GM18858 (cell line): ENCODE data around the gene NR5A2.
"Not testable (repeated sequence)": the region's sequence is repeated elsewhere in the genome, so short reads cannot be mapped to it uniquely, and the experiment has no call there.

Experiments
- ATAC-seq: cut with Tn5 transposase; IDR thresholded peaks from one replicate; pipeline ENCODE4 v1.9.1; 2021; ENCODE audit not compliant: unreplicated experiment

NR5A2 gene

DNA sequence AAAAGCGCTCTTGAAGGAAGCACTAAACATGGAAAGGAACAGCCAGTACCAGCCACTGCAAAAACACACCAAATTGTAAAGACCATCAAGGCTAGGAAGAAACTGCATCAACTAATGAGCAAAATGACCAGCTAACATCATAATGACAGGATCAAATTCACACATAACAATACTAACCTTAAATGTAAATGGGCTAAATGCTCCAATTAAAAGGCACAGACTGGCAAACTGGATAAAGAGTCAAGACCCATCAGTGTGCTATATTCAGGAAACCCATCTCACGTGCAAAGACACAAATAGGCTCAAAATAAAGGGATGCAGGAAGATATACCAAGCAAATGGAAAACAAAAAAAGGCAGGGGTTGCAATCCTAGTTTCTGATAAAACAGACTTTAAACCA is 159.8 kb downstream of the NR5A2 start:
- not testable (repeated sequence) for ATAC-seq

- ATAC-seq = no peak
Observed at GRCh38 chr1:200191993-200192392, 164.5 kb downstream of the NR5A2 start.

DNA sequence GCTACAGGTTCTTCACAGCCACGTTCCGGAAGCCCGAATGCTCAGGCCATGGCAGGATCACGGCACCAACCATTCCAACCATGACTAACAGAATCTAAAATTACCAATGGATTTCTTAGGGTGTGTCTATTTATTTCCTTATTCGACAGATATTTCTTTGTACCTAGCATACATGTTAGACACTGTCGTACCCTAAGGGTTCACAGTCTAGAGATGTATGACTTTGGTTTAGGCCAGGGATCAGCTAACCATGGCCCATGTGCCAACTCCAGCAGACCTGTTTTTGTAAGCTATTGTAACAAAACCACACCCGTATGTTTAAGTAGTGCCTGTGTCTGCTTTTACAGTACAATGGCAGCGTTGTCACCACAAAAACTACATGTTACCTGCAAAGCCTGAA is 167.0 kb downstream of the NR5A2 start:
- no peak for ATAC-seq

- no peak for ATAC-seq
Observed at GRCh38 chr1:200198236-200198635, 170.7 kb downstream of the NR5A2 start.

GRCh38 chr1:200205216-200205995 is 177.9 kb downstream of the NR5A2 start:
- no peak for ATAC-seq

GRCh38 chr1:200206340-200206739 is 178.8 kb downstream of the NR5A2 start:
- no peak for ATAC-seq

- no peak for ATAC-seq
Observed at GRCh38 chr1:200206761-200207160, 179.3 kb downstream of the NR5A2 start.

GRCh38 chr1:200207711-200208126 is 180.2 kb downstream of the NR5A2 start:
- ATAC-seq = peak; percentile 91

GRCh38 chr1:200211157-200211556 is 183.6 kb downstream of the NR5A2 start:
- ATAC-seq = no peak

- ATAC-seq = no peak
Observed at GRCh38 chr1:200213392-200213791, 185.9 kb downstream of the NR5A2 start.

DNA sequence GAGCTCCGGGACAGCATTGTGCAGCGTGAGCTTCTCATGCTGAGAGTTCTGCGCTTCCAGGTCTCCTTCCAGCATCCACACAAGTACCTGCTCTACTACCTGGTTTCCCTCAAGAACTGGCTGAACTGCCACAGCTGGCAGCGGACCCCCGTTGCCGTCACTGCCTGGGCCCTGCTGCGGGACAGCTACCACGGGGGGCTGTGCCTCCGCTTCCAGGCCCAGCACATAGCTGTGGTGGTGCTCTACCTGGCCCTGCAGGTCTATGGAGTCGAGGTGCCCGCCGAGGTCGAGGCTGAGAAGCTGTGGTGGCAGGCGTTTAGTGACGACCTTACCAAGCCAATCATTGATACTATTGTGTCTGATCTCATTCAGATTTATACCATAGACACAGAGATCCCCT is 186.4 kb downstream of the NR5A2 start:
- ATAC-seq = no peak

GRCh38 chr1:200215350-200215749 is 187.8 kb downstream of the NR5A2 start:
- no peak for ATAC-seq

DNA sequence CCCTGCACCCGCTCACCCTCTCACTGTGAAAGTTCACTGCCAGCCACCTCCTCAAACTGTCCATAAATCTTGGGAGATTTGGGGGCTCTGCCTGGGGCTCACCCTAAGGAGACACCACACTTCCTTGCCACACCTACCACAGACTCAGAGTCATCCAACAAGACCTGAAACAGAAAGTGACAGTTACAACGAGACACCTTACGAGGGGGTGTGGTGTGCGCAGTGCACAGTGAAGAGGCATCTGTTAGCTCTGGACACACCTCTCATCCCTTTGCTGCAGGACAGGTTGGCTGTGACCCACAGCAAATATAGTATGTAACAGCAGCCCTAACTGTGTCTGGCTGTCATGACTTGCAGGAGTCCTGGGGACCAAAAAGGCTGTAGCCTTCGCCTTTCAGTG is 190.2 kb downstream of the NR5A2 start:
- no peak for ATAC-seq

GRCh38 chr1:200221614-200222282 is 194.2 kb downstream of the NR5A2 start:
- ATAC-seq = no peak

GRCh38 chr1:200223207-200223606 is 195.7 kb downstream of the NR5A2 start:
- no peak for ATAC-seq

- ATAC-seq = no peak
Observed at GRCh38 chr1:200223613-200224012, 196.1 kb downstream of the NR5A2 start.

DNA sequence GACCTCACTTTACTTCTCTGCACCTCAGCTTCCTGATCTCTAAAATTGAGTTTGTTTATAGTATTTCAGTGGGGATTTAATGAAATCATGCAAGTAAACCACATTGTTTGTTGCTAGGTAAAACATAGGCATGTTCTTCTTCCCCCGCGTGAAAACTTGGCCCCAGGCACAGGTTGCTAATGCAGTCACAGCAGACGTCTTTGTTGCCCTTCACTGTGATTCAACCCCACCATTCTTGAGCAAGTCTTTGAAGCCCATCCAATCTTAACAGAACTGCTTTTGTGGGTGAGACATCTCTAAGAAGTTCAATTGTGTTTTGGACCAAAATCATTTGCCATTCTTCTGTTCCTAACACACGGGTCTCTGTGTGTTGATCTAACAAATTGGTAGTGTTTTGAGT is 196.8 kb downstream of the NR5A2 start:
- ATAC-seq = no peak

DNA sequence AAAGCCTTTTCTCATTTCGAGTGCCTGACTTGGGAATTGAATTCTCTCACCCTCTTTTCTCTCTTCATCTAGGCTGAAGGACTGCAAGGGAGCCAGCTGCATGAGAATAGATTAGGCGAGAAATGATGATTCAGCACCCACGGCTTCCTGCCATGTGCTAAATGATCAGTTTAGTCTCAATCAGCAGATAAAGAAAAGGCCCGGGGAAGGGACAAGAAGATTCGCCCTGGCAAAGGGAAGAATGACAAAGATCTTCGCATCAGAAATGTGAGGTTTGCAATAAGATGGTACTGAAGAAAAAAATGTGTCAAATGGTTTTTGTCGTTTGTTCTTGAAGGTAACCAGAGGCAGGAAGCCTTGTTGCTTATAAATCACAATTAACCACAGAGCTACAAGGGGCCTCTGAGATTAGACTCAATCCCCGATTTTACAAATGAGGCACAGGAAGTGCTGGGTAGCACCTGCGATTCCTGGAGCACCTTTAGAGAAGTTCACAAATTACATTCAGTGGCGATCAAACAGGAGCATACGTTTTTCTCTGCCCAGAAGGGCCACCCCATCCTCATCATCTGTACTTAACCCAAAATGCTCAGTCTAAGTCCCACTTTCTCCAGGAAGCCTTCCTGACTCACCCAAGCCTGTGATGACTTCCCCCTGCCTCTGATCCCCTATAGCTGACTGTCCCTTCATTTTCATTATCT is 198.9 kb downstream of the NR5A2 start:
- no peak for ATAC-seq

- no peak for ATAC-seq
Observed at GRCh38 chr1:200226969-200227303, 199.4 kb downstream of the NR5A2 start.
